PFSK-1 (cell line): Measurements from ENCODE around the gene ADAMTS17.

Source experiments
- FOXP2 ChIP-seq: optimal IDR thresholded peaks from 2 replicates; pipeline ENCODE3; 2011; ENCODE audit warnings: borderline replicate concordance, control low read depth, inconsistent platforms; ENCODE audit not compliant: insufficient read depth; ENCODE audit errors: extremely low read length, extremely low read depth
- POLR2AphosphoS5 ChIP-seq: IDR thresholded peaks from 2 replicates; pipeline ENCODE4 v1.6.1; 2012; ENCODE audit warnings: low read depth, mild to moderate bottlenecking, control low read depth, low read length, moderate library complexity
- SIN3A ChIP-seq: IDR thresholded peaks from 2 replicates; pipeline ENCODE4 v1.6.1; 2012; ENCODE audit warnings: mild to moderate bottlenecking, low read length, moderate library complexity, borderline replicate concordance; ENCODE audit not compliant: insufficient read depth
- TAF1 ChIP-seq: IDR thresholded peaks from 2 replicates; pipeline ENCODE4 v1.6.1; 2012; ENCODE audit warnings: low read length, control low read depth, borderline replicate concordance; ENCODE audit not compliant: insufficient read depth
- TF ChIP-seq, protein P1 (sequence below), 2 experiments: IDR thresholded peaks; 2 replicates each; pipeline versions ENCODE4 v1.6.1 to v1.8.0; 2011 to 2012; ENCODE audit warnings: low read depth in 2 of 2, low read length in 2 of 2, control low read depth in 1 of 2, inconsistent platforms in 1 of 2, mild to moderate bottlenecking in 1 of 2, moderate library complexity in 1 of 2; ENCODE audit not compliant: insufficient read depth in 1 of 2

Gene ADAMTS17

DNA sequence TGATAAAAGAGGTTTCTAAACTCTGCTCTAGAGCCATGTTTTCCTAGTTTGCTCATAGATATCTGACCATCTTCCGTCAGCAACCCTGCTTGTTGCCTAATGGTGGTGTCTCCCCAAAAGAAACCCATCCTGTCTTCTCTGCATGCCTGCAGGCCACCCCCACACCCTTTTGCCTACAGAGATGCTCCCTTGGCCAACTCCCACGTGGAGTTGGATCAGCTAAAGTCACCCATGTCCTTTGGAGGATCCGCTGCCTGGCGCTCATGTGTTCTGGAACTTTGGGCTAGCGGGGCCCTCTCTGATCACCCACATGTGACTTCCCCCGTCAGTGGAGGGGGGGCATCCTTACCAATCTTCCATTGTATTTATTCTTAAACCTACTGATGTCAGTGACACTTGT is 185.6 kb downstream of the ADAMTS17 start:
- TF ChIP-seq, protein P1, sequence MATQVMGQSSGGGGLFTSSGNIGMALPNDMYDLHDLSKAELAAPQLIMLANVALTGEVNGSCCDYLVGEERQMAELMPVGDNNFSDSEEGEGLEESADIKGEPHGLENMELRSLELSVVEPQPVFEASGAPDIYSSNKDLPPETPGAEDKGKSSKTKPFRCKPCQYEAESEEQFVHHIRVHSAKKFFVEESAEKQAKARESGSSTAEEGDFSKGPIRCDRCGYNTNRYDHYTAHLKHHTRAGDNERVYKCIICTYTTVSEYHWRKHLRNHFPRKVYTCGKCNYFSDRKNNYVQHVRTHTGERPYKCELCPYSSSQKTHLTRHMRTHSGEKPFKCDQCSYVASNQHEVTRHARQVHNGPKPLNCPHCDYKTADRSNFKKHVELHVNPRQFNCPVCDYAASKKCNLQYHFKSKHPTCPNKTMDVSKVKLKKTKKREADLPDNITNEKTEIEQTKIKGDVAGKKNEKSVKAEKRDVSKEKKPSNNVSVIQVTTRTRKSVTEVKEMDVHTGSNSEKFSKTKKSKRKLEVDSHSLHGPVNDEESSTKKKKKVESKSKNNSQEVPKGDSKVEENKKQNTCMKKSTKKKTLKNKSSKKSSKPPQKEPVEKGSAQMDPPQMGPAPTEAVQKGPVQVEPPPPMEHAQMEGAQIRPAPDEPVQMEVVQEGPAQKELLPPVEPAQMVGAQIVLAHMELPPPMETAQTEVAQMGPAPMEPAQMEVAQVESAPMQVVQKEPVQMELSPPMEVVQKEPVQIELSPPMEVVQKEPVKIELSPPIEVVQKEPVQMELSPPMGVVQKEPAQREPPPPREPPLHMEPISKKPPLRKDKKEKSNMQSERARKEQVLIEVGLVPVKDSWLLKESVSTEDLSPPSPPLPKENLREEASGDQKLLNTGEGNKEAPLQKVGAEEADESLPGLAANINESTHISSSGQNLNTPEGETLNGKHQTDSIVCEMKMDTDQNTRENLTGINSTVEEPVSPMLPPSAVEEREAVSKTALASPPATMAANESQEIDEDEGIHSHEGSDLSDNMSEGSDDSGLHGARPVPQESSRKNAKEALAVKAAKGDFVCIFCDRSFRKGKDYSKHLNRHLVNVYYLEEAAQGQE (IDR thresholded peaks at IDR 0.05; ENCODE audit: insufficient read depth in 1 of 2, low read depth in 2 of 2, low read length in 2 of 2) = no peak
- no peak for TF ChIP-seq SIN3A
- TF ChIP-seq TAF1 = no peak
- no peak for TF ChIP-seq POLR2AphosphoS5
- TF ChIP-seq FOXP2 = no peak

DNA sequence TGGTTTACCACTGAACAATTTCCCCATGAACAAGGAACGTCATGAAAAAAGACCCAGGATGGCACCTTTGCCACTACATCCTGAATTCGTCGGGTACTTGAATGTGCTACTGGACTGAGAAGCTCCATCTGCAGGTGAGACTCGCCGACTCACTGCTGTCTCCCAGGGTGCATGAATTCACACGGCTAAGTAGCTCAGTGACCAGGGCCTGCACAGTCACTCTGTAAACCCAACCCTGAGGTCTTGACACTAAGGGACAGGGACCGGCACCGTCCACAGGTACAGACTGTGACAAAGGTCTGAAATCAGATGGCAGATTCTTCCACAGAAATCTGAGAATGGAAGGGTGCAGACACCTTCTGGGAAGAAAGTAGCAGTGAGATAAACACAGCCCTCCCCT is 187.4 kb downstream of the ADAMTS17 start:
- TF ChIP-seq POLR2AphosphoS5 = no peak
- no peak for TF ChIP-seq TAF1
- TF ChIP-seq, protein P1 (IDR thresholded peaks at IDR 0.05; ENCODE audit: insufficient read depth in 1 of 2, low read depth in 2 of 2, low read length in 2 of 2) = no peak
- TF ChIP-seq SIN3A = no peak
- no peak for TF ChIP-seq FOXP2

DNA sequence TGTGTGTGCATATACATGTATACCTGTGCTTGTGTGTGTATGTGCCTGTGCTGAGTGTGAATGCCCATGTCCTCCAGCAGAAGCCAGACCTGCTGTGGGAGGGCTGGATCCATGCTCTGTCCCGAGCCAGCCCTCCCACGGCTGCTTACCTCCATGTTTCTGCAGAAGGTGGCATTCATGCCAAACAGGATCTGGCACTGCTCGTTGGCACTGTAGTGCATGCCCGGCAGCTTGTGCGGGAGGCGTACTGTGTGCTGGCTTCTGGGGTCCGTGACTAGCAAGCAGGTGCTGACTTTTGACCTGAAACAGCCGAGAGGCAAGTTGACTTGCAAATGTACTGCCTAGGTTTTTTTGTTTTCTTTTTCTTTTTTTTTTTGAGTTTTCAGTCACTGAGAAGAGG is 189.3 kb downstream of the ADAMTS17 start:
- TF ChIP-seq, protein P1 (IDR thresholded peaks at IDR 0.05; ENCODE audit: insufficient read depth in 1 of 2, low read depth in 2 of 2, low read length in 2 of 2) = no peak
- TF ChIP-seq FOXP2 (no peak), TAF1 (no peak), POLR2AphosphoS5 (no peak), SIN3A (no peak)

DNA sequence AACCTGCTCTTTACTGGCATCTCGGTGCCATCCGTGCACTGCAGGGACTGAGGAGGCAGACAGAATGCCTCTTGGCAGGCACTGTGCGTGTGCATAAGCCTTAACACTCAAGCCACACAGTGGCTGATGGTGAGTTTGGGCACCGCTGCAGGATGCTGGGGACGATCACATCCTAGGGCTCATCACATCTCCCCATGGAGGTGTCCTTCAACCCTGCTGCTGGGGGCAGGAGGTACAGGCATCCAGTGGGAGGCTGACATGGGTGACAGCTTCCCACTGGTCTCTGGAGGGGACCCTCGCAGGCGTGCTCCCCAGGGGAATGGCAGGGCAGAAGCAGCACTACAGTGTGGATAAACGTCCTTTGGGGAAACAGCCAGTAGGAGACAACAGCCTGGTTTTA is 190.9 kb downstream of the ADAMTS17 start:
- TF ChIP-seq POLR2AphosphoS5 (no peak), SIN3A (no peak), TAF1 (no peak), FOXP2 (no peak)
- TF ChIP-seq, protein P1 (IDR thresholded peaks at IDR 0.05; ENCODE audit: insufficient read depth in 1 of 2, low read depth in 2 of 2, low read length in 2 of 2) = no peak

DNA sequence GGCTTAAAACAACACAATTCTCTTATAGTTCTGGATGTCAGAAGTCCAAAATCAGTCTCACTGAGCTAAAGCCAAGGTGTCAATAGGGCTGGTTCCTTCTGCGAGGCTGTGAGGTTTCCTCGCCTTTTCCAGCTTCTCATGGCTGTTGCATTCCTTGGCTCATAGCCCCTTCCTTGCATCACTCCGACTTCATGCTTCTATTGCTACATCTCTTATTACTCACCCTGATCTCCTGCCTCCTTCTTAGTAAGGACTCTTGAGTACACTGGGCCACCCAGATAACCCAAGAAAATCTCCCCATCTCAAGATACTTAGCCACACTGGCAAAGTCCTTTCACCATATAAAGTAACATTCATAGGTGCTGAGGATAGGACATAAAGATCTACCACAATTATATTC is 193.9 kb downstream of the ADAMTS17 start:
- TF ChIP-seq TAF1 (no peak), SIN3A (no peak), FOXP2 (no peak), POLR2AphosphoS5 (no peak)
- TF ChIP-seq, protein P1 (IDR thresholded peaks at IDR 0.05; ENCODE audit: insufficient read depth in 1 of 2, low read depth in 2 of 2, low read length in 2 of 2) = no peak
